ENCODE results near the gene SLC22A6.

SLC22A6 gene

GRCh38 chr11:62931499-62932278, 53.1 kb downstream of the SLC22A6 start:
- no peak for DNase-seq (ENCODE audit: low spot score)

GRCh38 chr11:62930666-62931065, 54.1 kb downstream of the SLC22A6 start:
- no peak for DNase-seq (ENCODE audit: low spot score)

DNA sequence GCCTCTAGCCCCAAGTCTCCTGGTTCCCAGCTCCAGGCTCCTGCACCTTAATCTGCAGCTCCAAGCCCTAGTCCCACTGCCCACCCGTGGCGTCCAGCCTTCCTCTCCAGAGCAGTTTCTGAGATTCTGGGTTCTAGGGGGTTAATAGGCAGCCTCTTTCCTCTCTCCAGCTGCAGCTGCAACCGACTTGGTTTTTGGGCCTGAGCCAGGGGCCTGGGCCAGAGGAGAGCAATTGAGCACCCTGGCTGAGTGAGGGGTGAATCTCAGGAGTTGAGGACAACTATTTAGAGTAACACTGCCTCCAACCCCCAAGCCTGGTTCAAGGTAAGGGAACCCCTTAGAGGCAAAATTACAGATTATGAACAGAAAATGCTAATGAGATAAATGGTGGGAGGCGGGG, 54.6 kb downstream of the SLC22A6 start:
- DNase-seq (ENCODE audit: low spot score): no peak

DNA sequence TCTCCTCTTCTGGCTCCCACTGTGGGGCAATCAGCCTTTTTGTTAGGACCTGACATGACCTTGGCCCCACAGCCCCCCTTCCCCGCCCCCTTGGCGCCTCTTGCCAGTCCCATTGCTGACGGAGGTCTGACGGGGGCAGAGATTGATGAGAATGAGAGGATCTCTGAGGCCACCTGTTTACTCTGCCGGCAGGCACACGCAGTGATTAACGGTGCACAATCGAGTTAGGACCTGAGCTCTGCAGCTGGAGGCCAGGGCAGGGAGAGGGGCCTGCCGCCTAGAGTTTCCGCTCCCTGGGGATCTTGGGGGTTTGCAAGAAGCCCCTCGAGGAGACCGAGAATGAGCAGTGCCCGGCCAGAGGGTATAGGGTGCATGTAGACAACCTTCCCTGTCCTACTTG, 56.8 kb downstream of the SLC22A6 start:
- no peak for DNase-seq (ENCODE audit: low spot score)

DNA sequence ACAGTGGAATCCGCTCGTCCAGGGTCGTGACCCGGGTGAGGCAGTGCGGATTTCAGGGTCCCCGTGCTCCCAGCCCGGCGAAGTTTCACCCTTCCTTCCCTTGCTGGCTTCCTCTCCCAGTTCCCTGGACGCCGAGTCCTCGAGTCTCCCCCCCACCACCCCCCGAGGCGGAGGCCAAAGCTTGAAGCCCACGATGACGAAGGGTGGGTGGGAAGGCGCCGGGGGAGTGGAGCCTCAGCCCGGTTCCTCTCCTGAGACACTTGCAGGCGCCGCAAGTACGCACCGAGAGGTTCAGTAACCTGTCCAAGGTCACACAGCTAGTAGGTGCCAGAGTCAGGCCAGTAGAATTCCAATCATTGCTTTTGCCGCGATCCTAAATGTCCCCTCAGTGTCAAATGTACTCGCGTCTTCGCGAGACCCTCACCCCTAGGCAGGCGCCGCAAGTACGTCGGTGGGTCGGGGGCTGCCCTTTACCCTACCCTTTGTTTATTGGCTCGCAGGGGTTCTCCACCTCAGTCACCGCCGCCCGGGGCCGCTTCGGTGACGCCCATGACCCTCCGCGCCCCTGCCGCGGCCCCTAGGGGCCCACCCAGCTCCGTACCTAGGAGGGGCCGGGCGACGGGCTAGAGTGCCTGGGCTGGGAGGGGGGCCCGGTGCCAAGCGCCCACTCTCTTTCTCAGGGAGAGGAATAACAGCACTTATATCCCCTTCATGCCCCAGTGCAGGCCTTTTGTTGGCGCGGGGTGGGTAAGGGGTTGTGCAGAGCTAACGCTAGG, 57.9 kb downstream of the SLC22A6 start:
- no peak for DNase-seq (ENCODE audit: low spot score)

Data from hepatic stellate cell (primary cell).